Caco-2 (cell line): ENCODE data around the gene POLR1A. TPM values are rescaled to one million over a fixed set of nuclear protein-coding genes. Genes with fewer than 3 reads are reported as not detected.

Experiments used
- BruUV-seq: library from RNA; stranded (reverse); fragments of 400-500 nt; replicated peaks from 2 replicates; lab custom pipeline; 2021; lab: Mats Ljungman, UMichigan
- CTCF ChIA-PET: fragments of 300-600 bp; sonication (Branson Sonifier 250); formaldehyde crosslinking; loops from one replicate; lab custom pipeline; 2022; ENCODE audit warnings: antibody characterized with exemption; lab: Charles Lee
- POLR2A ChIA-PET: fragments of 300-600 bp; sonication (Branson Sonifier 250); formaldehyde crosslinking; loops from one replicate; lab custom pipeline; 2022; ENCODE audit warnings: antibody characterized with exemption; lab: Charles Lee
- DNase-seq, 2 experiments: peaks; one replicate each; pipeline versions ENCODE4 v3.0.0 to v3.0.0-alpha.2; 2020 to 2022
- H3K27me3 ChIP-seq: replicated peaks from 2 replicates; pipeline ENCODE4 v1.6.0; 2011; ENCODE audit warnings: low read length; ENCODE audit not compliant: control insufficient read depth, insufficient read depth
- H3K36me3 ChIP-seq: 2 replicates; pipeline ENCODE4 v1.5.1; 2011; ENCODE audit warnings: low read length; ENCODE audit not compliant: control insufficient read depth, insufficient read depth
- H3K4me1 ChIP-seq: fragments of 250-450 bp; sonication (Bioruptor Pico); 2 replicates; pipeline ENCODE4 v1.5.1; 2020; ENCODE audit warnings: mild to moderate bottlenecking
- H3K4me3 ChIP-seq: 2 replicates; pipeline ENCODE4 v1.5.1; 2011; ENCODE audit warnings: low read depth, mild to moderate bottlenecking, control low read depth, low read length
- H3K9me3 ChIP-seq: fragments of 250-450 bp; sonication (Bioruptor Pico); 2 replicates; pipeline ENCODE4 v1.5.1; 2020; ENCODE audit warnings: mild to moderate bottlenecking, moderate library complexity
- H3K27ac Mint-ChIP-seq: one replicate; pipeline ENCODE4 v1.8.0; 2022; ENCODE audit warnings: mixed read lengths; ENCODE audit not compliant: unreplicated experiment
- H3K27me3 Mint-ChIP-seq: one replicate; pipeline ENCODE4 v1.8.0; 2022; ENCODE audit warnings: mixed read lengths; ENCODE audit not compliant: insufficient read depth, unreplicated experiment
- H3K36me3 Mint-ChIP-seq: one replicate; pipeline ENCODE4 v1.8.0; 2022; ENCODE audit warnings: mild to moderate bottlenecking, mixed read lengths; ENCODE audit not compliant: insufficient read depth, unreplicated experiment
- H3K4me1 Mint-ChIP-seq: one replicate; pipeline ENCODE4 v1.8.0; 2022; ENCODE audit warnings: low read depth, mixed read lengths; ENCODE audit not compliant: unreplicated experiment
- H3K4me3 Mint-ChIP-seq: one replicate; pipeline ENCODE4 v1.8.0; 2022; ENCODE audit warnings: mild to moderate bottlenecking, moderate library complexity, mixed read lengths; ENCODE audit not compliant: unreplicated experiment
- H3K9me3 Mint-ChIP-seq: one replicate; pipeline ENCODE4 v1.8.0; 2022; ENCODE audit warnings: mixed read lengths; ENCODE audit not compliant: unreplicated experiment
- CTCF ChIP-seq, 2 experiments: fragments of 200-600 bp in 1 of 2; IDR thresholded peaks; 1 replicate in 1 of 2; 2 replicates in 1 of 2; pipeline versions ENCODE4 v1.5.1 to v1.8.0; 2011 to 2022; ENCODE audit warnings: antibody characterized with exemption in 1 of 2, control low read depth in 1 of 2, inconsistent platforms in 1 of 2, low read depth in 1 of 2, low read length in 1 of 2, mild to moderate bottlenecking in 1 of 2, moderate library complexity in 1 of 2; ENCODE audit not compliant: insufficient read depth in 1 of 2, severe bottlenecking in 1 of 2, unreplicated experiment in 1 of 2
- intact Hi-C: fragments of 100-400 bp; cut with micrococcal nuclease; formaldehyde crosslinking; loops from one replicate; pipeline ENCODE4 v1.10.0; 2022; ENCODE audit not compliant: unreplicated experiment
- total RNA-seq: library from RNA; stranded (reverse); gene quantifications from 2 replicates; pipeline ENCODE4 v1.2.3, GENCODE V29; 2022

The POLR1A gene
- total RNA-seq, 1 experiment from 2014 or later: 73.8 TPM

GRCh38 chr2:86017901-86018896, 87.5 kb downstream of the POLR1A start:
- no peak for DNase-seq
- peaks cover 4% of the 10 kb centered on the region; the same call in 1 of the 2 replicates for H3K4me1 ChIP-seq
- H3K4me3 ChIP-seq: no peak overlapping the region
- no TSS peak for BruUV-seq
- no peak overlapping the region for H3K27ac Mint-ChIP-seq
- H3K27me3 Mint-ChIP-seq: no peaks in the 10 kb centered on the region
- H3K4me3 Mint-ChIP-seq: no peak overlapping the region
- H3K36me3 ChIP-seq: no peaks in the 10 kb centered on the region
- TF ChIP-seq CTCF (IDR thresholded peaks at IDR 0.05; ENCODE audit: insufficient read depth in 1 of 2, low read depth in 1 of 2, low read length in 1 of 2, severe bottlenecking in 1 of 2, unreplicated experiment in 1 of 2): no peak
- no peaks in the 10 kb centered on the region for H3K27me3 ChIP-seq
- H3K9me3 Mint-ChIP-seq: peaks cover 20% of the 10 kb centered on the region
- H3K4me1 Mint-ChIP-seq: peaks cover 2% of the 10 kb centered on the region
- peaks cover 8% of the 10 kb centered on the region; the same call in 1 of the 2 replicates for H3K9me3 ChIP-seq
- H3K36me3 Mint-ChIP-seq: peaks cover 25% of the 10 kb centered on the region
- intact Hi-C loops: no loop called here
- CTCF ChIA-PET: interaction anchor here (1.3 kb wide), 1 partner anchor 129 kb away, joined by 3 read pairs; the partner anchor contains the start of gene ST3GAL5
- POLR2A ChIA-PET: no interaction called here

DNA sequence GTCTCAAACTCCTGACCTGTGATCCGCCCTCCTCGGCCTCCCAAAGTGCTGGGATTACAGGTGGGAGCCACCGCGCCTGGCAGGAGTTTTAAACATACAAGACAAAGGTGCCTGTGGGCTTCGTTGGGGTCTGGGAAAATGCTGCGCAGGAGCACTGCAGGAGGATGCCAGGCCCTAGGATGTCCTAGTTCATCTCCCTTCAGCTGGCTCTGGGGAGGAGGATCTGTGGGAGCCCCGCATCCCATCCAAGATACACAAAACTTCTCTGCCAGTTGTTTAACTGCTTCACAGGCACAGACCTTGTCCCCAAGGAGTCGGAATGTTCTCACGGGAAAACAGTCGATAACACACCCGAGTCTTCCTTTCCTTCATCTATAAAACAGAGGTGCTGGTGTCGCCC, 89.1 kb downstream of the POLR1A start:
- Histone ChIP-seq H3K36me3 (no peaks in the 10 kb centered on the region), H3K27me3 (no peaks in the 10 kb centered on the region), H3K4me3 (no peak overlapping the region), H3K9me3 (peaks cover 8% of the 10 kb centered on the region; the same call in 1 of the 2 replicates), H3K4me1 (no peaks in the 10 kb centered on the region)
- Mint-ChIP-seq H3K36me3 (peaks cover 21% of the 10 kb centered on the region), H3K4me3 (no peak overlapping the region), H3K9me3 (peaks cover 20% of the 10 kb centered on the region), H3K27ac (no peak overlapping the region), H3K4me1 (no peaks in the 10 kb centered on the region), H3K27me3 (no peaks in the 10 kb centered on the region)
- intact Hi-C loops: no loop called here
- TF ChIP-seq CTCF (IDR thresholded peaks at IDR 0.05; ENCODE audit: insufficient read depth in 1 of 2, low read depth in 1 of 2, low read length in 1 of 2, severe bottlenecking in 1 of 2, unreplicated experiment in 1 of 2): no peak
- DNase-seq: peak in 1 of 2 experiments; percentile 12
- POLR2A ChIA-PET: no interaction called here
- CTCF ChIA-PET: interaction anchor here (1.3 kb wide), 1 partner anchor 127 kb away, joined by 3 read pairs; the partner anchor contains the start of gene ST3GAL5
- no TSS peak for BruUV-seq

DNA sequence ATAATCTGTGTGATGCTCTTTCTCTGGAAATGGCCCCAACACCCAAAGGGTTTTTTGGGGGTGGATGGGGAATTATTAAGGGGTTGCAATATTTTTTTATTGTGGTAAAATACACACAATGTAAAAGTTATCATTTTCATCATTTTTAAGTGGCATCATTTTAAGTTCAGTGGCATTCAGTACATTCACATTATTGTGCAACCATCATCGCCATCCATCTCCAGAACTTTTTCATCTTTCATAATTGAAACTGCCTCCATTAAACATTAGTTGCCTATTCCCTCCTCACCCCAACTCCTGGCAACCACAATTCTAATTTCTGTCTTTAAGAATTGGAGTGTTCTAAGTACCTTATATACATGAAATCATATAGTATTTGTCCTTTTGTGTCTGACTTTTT, 90.0 kb downstream of the POLR1A start:
- DNase-seq: no peak
- Mint-ChIP-seq H3K27me3 (no peaks in the 10 kb centered on the region), H3K4me1 (no peaks in the 10 kb centered on the region), H3K4me3 (no peak overlapping the region), H3K9me3 (peaks cover 20% of the 10 kb centered on the region), H3K36me3 (peaks cover 16% of the 10 kb centered on the region), H3K27ac (no peak overlapping the region)
- Histone ChIP-seq H3K4me3 (no peak overlapping the region), H3K9me3 (peaks cover 8% of the 10 kb centered on the region; the same call in 1 of the 2 replicates), H3K4me1 (no peaks in the 10 kb centered on the region), H3K27me3 (no peaks in the 10 kb centered on the region), H3K36me3 (no peaks in the 10 kb centered on the region)
- CTCF ChIA-PET: no interaction called here
- POLR2A ChIA-PET: no interaction called here
- BruUV-seq: no TSS peak
- intact Hi-C loops: no loop called here
- TF ChIP-seq CTCF (IDR thresholded peaks at IDR 0.05; ENCODE audit: insufficient read depth in 1 of 2, low read depth in 1 of 2, low read length in 1 of 2, severe bottlenecking in 1 of 2, unreplicated experiment in 1 of 2): no peak
